ENCODE data around the gene C2orf68. TPM values are rescaled to one million over a fixed set of nuclear protein-coding genes. Genes with fewer than 3 reads are reported as not detected.

The C2orf68 gene
- total and polyA plus RNA-seq, 9 of the 15 experiments (the other 6 are each of a cell fraction or from before 2014, with no cell fraction given) = 22.1 to 50.0 (median 31.8) TPM

DNA sequence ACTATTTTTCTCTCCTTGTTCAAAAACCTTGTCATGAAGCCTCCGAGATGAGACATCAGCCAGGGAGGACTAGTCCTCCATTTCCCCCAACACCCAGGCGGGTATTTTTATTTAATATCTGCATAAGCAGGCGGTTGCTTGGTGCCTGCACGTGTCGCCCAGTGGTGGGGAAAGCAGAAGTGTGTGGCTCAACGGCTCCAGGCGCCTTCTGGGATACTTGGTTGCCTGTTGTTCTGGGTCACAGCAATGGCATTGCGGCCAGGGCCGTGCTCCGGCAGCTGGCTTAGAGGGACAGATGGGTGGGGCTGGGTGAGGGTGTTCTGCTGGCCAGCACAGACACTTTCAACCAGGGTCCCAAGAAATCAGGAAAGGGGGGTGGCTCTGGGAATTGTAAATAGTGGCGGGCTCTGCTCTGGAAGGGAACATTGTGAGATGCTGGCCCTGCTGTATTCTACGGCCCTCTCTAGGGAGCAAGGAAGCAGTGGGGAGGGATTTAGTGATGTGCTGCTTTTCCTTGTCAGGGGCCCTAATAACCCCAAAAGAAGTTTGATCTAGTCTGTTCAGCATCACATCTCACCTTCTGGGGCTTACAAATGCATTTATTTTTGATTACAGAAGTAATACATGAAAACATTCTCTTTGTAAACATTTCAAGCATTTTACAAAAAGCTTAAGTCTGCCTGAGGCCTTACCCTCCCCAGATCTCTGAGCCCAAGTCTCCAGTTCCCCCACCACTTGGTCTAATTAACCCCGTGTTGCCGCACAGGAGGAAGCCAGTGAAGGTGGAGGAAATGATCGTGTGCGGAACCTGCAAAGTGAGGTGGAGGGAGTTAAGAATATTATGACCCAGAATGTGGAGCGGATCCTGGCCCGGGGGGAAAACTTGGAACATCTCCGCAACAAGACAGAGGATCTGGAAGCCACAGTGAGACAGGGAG is 33.4 kb downstream of the C2orf68 start (continued):
- TF ChIP-seq TBL1XR1 (IDR thresholded peaks at IDR 0.05; ENCODE audit: low read length in 2 of 2) (0 out of 4 replicates have a peak, but pooled peaks of 1 of the 2 experiments have one; percentile 7), ZNF197 (CRISPR knock-in tag; IDR thresholded peaks at IDR 0.05; ENCODE audit: low read depth) (no peak), SUPT5H (IDR thresholded peaks at IDR 0.05) (no peak), ESRRB (CRISPR knock-in tag; IDR thresholded peaks at IDR 0.05; ENCODE audit: borderline replicate concordance) (no peak)
- TF ChIP-seq, protein P1, sequence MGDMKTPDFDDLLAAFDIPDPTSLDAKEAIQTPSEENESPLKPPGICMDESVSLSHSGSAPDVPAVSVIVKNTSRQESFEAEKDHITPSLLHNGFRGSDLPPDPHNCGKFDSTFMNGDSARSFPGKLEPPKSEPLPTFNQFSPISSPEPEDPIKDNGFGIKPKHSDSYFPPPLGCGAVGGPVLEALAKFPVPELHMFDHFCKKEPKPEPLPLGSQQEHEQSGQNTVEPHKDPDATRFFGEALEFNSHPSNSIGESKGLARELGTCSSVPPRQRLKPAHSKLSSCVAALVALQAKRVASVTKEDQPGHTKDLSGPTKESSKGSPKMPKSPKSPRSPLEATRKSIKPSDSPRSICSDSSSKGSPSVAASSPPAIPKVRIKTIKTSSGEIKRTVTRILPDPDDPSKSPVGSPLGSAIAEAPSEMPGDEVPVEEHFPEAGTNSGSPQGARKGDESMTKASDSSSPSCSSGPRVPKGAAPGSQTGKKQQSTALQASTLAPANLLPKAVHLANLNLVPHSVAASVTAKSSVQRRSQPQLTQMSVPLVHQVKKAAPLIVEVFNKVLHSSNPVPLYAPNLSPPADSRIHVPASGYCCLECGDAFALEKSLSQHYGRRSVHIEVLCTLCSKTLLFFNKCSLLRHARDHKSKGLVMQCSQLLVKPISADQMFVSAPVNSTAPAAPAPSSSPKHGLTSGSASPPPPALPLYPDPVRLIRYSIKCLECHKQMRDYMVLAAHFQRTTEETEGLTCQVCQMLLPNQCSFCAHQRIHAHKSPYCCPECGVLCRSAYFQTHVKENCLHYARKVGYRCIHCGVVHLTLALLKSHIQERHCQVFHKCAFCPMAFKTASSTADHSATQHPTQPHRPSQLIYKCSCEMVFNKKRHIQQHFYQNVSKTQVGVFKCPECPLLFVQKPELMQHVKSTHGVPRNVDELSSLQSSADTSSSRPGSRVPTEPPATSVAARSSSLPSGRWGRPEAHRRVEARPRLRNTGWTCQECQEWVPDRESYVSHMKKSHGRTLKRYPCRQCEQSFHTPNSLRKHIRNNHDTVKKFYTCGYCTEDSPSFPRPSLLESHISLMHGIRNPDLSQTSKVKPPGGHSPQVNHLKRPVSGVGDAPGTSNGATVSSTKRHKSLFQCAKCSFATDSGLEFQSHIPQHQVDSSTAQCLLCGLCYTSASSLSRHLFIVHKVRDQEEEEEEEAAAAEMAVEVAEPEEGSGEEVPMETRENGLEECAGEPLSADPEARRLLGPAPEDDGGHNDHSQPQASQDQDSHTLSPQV (IDR thresholded peaks at IDR 0.05) = peak; percentile 86
- TF ChIP-seq, protein P2, sequence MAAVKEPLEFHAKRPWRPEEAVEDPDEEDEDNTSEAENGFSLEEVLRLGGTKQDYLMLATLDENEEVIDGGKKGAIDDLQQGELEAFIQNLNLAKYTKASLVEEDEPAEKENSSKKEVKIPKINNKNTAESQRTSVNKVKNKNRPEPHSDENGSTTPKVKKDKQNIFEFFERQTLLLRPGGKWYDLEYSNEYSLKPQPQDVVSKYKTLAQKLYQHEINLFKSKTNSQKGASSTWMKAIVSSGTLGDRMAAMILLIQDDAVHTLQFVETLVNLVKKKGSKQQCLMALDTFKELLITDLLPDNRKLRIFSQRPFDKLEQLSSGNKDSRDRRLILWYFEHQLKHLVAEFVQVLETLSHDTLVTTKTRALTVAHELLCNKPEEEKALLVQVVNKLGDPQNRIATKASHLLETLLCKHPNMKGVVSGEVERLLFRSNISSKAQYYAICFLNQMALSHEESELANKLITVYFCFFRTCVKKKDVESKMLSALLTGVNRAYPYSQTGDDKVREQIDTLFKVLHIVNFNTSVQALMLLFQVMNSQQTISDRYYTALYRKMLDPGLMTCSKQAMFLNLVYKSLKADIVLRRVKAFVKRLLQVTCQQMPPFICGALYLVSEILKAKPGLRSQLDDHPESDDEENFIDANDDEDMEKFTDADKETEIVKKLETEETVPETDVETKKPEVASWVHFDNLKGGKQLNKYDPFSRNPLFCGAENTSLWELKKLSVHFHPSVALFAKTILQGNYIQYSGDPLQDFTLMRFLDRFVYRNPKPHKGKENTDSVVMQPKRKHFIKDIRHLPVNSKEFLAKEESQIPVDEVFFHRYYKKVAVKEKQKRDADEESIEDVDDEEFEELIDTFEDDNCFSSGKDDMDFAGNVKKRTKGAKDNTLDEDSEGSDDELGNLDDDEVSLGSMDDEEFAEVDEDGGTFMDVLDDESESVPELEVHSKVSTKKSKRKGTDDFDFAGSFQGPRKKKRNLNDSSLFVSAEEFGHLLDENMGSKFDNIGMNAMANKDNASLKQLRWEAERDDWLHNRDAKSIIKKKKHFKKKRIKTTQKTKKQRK (IDR thresholded peaks at IDR 0.05; ENCODE audit: borderline replicate concordance, low read depth, low read length) = no peak
- TF ChIP-seq, protein P3, sequence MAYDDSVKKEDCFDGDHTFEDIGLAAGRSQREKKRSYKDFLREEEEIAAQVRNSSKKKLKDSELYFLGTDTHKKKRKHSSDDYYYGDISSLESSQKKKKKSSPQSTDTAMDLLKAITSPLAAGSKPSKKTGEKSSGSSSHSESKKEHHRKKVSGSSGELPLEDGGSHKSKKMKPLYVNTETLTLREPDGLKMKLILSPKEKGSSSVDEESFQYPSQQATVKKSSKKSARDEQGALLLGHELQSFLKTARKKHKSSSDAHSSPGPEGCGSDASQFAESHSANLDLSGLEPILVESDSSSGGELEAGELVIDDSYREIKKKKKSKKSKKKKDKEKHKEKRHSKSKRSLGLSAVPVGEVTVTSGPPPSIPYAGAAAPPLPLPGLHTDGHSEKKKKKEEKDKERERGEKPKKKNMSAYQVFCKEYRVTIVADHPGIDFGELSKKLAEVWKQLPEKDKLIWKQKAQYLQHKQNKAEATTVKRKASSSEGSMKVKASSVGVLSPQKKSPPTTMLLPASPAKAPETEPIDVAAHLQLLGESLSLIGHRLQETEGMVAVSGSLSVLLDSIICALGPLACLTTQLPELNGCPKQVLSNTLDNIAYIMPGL (CRISPR knock-in tag; IDR thresholded peaks at IDR 0.05) = no peak
